ENCODE measurements around the gene GIPC3. TPM values are rescaled to one million over a fixed set of nuclear protein-coding genes. Genes with fewer than 3 reads are reported as not detected.
A peak's percentile ranks its signal among the peaks of the same experiment; 100 is the strongest.

Gene GIPC3
- total RNA-seq, 4 donors from 2014 or later: 0.18 to 0.76 (median 0.22) TPM

GRCh38 chr19:3537438-3538240 lies 47.6 kb upstream of the GIPC3 start:
- Histone ChIP-seq H3K36me3 (peaks cover 18 to 70% (median 26%) of the 10 kb centered on the region in 3 donors), H3K27me3 (no peaks in the 10 kb centered on the region), H3K4me1 (peaks cover 0 to 29% (median 0%) of the 10 kb centered on the region in 3 donors), H3K27ac (peak overlapping the region; percentile 46 to 65 (median 54)), H3K4me3 (no peak overlapping the region), H3K9me3 (no peaks in the 10 kb centered on the region)
- DNase-seq: no peak
- intact Hi-C loops (cut with DNase I): no loop called here
- no peak for TF ChIP-seq CTCF (IDR thresholded peaks at IDR 0.05)
- no peak for TF ChIP-seq POLR2A (IDR thresholded peaks at IDR 0.05)
- 78 to 79% methylated on average over 17 of the region's 22 CpGs for WGBS, 2 donors

GRCh38 chr19:3538258-3538929 lies 46.9 kb upstream of the GIPC3 start:
- peak overlapping the region in 2 of 4 donors; percentile 2 to 28 for H3K27ac ChIP-seq
- intact Hi-C loops (cut with DNase I): no loop called here
- no peak overlapping the region for H3K4me3 ChIP-seq
- 79 to 83% methylated on average over 10 to 19 of the region's 25 CpGs for WGBS, 2 donors
- TF ChIP-seq CTCF (IDR thresholded peaks at IDR 0.05) (no peak), POLR2A (IDR thresholded peaks at IDR 0.05) (no peak)
- DNase-seq: no peak
- no peaks in the 10 kb centered on the region for H3K9me3 ChIP-seq
- no peaks in the 10 kb centered on the region for H3K27me3 ChIP-seq
- peaks cover 0 to 34% (median 0%) of the 10 kb centered on the region in 3 donors for H3K4me1 ChIP-seq
- peaks cover 12 to 69% (median 18%) of the 10 kb centered on the region in 3 donors for H3K36me3 ChIP-seq

- H3K9me3 ChIP-seq: no peaks in the 10 kb centered on the region
- no peak for TF ChIP-seq POLR2A (IDR thresholded peaks at IDR 0.05)
- TF ChIP-seq CTCF (IDR thresholded peaks at IDR 0.05): no peak
- intact Hi-C loops (cut with DNase I): no loop called here
- WGBS, 2 donors: 73 to 83% methylated on average over 7 to 20 of the region's 28 CpGs
- DNase-seq: no peak
- H3K27me3 ChIP-seq: no peaks in the 10 kb centered on the region
- H3K4me3 ChIP-seq: no peak within 1 kb of the TSS
- peaks cover 0 to 35% (median 0%) of the 10 kb centered on the region in 3 donors for H3K4me1 ChIP-seq
- H3K27ac ChIP-seq: peak within 1 kb of the TSS in 2 of 4 donors; percentile 2 to 28
- peaks cover 12 to 69% (median 16%) of the 10 kb centered on the region in 3 donors for H3K36me3 ChIP-seq
These were observed 46.1 kb upstream of the GIPC3 start, which contains the start of gene TEKTIP1 for GRCh38 chr19:3538965-3539755. TEKTIP1 (plus strand) TSS chr19:3539174; CDS start chr19:3539178, 4 bp downstream.

- Histone ChIP-seq H3K4me3 (no peak overlapping the region), H3K27ac (no peak overlapping the region), H3K4me1 (peaks cover 0 to 39% (median 0%) of the 10 kb centered on the region in 3 donors), H3K9me3 (no peaks in the 10 kb centered on the region), H3K36me3 (peaks cover 10 to 69% (median 12%) of the 10 kb centered on the region in 3 donors), H3K27me3 (no peaks in the 10 kb centered on the region)
- intact Hi-C loops (cut with DNase I): loop anchor here (10.0 kb wide), 1 partner anchor 165 kb away; the partner anchor contains the start of genes PIP5K1C and TJP3
- 100% methylated on average over 1 of the region's 1 CpG; no CpG with 5 or more reads in 1 of the 2 donors for WGBS, 2 donors
- TF ChIP-seq POLR2A (IDR thresholded peaks at IDR 0.05) (no peak), CTCF (IDR thresholded peaks at IDR 0.05) (no peak)
- no peak for DNase-seq
These were observed 45.5 kb upstream of the GIPC3 start for GRCh38 chr19:3539756-3540118.
